HG03066 (cell line): ENCODE measurements around the gene SPAG7.

Experiments
- ATAC-seq: cut with Tn5 transposase; IDR thresholded peaks from one replicate; pipeline ENCODE4 v1.9.1; 2021; ENCODE audit warnings: low read depth; ENCODE audit not compliant: unreplicated experiment

SPAG7 gene

GRCh38 chr17:4967539-4968485 is at the start of gene SPAG7:
SPAG7 (minus strand) TSS chr17:4967817; CDS start chr17:4967804, 13 bp downstream.
- ATAC-seq, result peak; percentile 57

GRCh38 chr17:5014357-5014756 is 46.7 kb upstream of the SPAG7 start:
- no peak for ATAC-seq

GRCh38 chr17:5011928-5012327 is 44.3 kb upstream of the SPAG7 start:
- ATAC-seq, result no peak

- no peak for ATAC-seq
Observed at GRCh38 chr17:5003214-5003867, 35.7 kb upstream of the SPAG7 start.

- ATAC-seq, result no peak
Observed at GRCh38 chr17:5002121-5002788, 34.6 kb upstream of the SPAG7 start.

- ATAC-seq, result no peak
Observed at GRCh38 chr17:5000237-5000639, 32.6 kb upstream of the SPAG7 start.

GRCh38 chr17:4999430-5000093 is 31.9 kb upstream of the SPAG7 start:
- no peak for ATAC-seq

GRCh38 chr17:4998732-4999429 is 31.3 kb upstream of the SPAG7 start:
- ATAC-seq, result no peak

- ATAC-seq, result peak; percentile 20
Observed at GRCh38 chr17:4998027-4998731, 30.6 kb upstream of the SPAG7 start.

- peak; percentile 84 for ATAC-seq
Observed at GRCh38 chr17:4997302-4998026, 29.8 kb upstream of the SPAG7 start, which contains the start of the genes INCA1 and KIF1C. INCA1 (minus strand) TSS chr17:4997522; CDS start chr17:4994437, 3,085 bp downstream. KIF1C (plus strand) TSS chr17:4997950; CDS start chr17:5000247, 2,297 bp downstream.

GRCh38 chr17:4994081-4994595 is 26.5 kb upstream of the SPAG7 start:
- no peak for ATAC-seq

- ATAC-seq, result peak; percentile 32
Observed at GRCh38 chr17:4987767-4988567, 20.4 kb upstream of the SPAG7 start.

- ATAC-seq, result peak; percentile 80
Observed at GRCh38 chr17:4986951-4987766, 19.5 kb upstream of the SPAG7 start, which contains the start of gene CAMTA2. CAMTA2 (minus strand) TSS chr17:4987675; CDS start chr17:4986222, 1,453 bp downstream.

- ATAC-seq, result no peak
Observed at GRCh38 chr17:4986403-4986802, 18.8 kb upstream of the SPAG7 start.

- ATAC-seq, result no peak
Observed at GRCh38 chr17:4982305-4982704, 14.7 kb upstream of the SPAG7 start.

GRCh38 chr17:4980644-4981216 is 13.1 kb upstream of the SPAG7 start:
- no peak for ATAC-seq
